ENCODE measurements around the gene LRRC4B.

- TF ChIP-seq EP300 (IDR thresholded peaks at IDR 0.05) (no peak), CTCF (IDR thresholded peaks at IDR 0.05) (no peak)
These were observed 15.0 kb downstream of the LRRC4B start for GRCh38 chr19:50553134-50553703.
